HG02938 (cell line): ENCODE data around the gene HNRNPUL1.
"Not testable (repeated sequence)": the region's sequence is repeated elsewhere in the genome, so short reads cannot be mapped to it uniquely, and the experiment has no call there.

ENCODE experiments used
- ATAC-seq: cut with Tn5 transposase; IDR thresholded peaks from one replicate; pipeline ENCODE4 v1.9.1; 2021; ENCODE audit warnings: mild to moderate bottlenecking, moderate library complexity; ENCODE audit not compliant: unreplicated experiment

Gene HNRNPUL1

DNA sequence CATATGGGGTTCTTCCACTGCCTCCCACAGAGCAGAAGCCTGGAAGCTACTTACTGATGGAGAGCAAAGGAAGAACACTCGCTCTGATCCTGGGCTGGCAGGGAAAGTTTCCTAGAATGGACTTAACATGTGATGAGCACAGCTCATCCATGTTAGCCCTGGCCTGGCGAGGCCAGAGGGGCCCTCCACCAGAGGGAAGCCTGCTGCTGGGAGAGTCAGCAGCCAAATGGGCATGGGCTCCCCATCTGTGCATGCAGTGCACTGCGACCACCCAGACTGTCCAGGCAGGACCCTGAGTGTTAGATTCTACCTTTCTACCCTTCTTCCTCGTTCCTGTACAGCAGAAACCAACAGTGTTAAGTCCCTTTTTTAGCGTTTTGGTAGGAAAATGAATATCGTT lies 8.9 kb downstream of the HNRNPUL1 start:
- ATAC-seq, result no peak

DNA sequence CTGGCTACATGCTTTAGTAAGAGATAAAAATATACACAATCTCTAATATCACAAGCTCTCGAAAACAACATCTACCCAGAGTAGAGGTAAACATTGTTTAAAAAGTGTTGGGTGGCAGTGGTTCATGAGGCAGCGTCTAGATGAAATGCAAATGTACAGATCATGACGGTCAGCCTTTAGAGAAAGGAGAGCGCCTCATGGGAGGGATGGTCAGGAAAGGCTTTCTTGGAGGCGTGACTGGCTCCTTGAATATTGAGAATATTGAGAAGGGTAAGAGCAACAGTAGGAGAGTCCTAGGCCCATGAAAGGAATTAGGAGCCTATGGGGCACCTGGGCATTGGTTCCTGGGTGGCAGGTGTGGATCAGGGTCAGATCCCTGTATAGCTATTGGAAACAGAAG lies 10.6 kb downstream of the HNRNPUL1 start:
- no peak for ATAC-seq

DNA sequence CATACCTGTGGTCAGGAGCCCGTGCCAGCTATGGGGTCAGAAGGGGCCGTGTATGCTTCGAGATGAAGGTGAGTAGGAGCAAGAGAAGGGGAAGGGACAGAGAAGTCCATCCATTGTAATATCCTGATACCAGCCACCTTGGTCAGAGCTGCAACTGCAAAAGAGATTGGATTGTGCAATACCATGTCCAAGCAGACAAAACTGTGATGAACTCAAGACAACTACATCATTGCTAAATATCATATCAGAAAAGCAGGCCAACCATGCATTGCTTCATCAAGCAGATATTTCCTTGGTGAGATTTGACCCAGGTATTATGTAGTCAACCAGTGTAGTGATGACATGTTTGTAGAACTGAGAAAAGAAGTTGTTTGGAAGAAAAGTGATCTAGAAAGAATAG lies 12.1 kb downstream of the HNRNPUL1 start:
- no peak for ATAC-seq

DNA sequence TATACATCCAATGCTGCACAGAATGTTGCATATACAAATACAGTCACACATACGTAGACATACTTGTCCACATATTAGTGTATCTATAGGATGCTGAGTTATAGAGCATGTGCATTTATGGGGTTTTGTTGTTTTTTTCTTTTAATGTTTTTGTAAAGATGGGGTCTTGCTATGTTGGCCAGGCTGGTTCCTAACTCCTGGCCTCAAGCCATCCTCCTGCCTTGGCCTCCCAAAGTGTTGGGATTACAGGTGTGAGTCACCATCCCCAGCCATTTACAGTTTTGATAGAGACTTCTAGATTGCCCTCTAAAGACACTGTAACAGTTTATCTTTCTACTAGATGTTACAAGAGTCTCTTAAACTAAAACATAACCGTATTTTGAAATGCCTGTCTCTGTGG lies 14.3 kb downstream of the HNRNPUL1 start:
- ATAC-seq, result no peak

DNA sequence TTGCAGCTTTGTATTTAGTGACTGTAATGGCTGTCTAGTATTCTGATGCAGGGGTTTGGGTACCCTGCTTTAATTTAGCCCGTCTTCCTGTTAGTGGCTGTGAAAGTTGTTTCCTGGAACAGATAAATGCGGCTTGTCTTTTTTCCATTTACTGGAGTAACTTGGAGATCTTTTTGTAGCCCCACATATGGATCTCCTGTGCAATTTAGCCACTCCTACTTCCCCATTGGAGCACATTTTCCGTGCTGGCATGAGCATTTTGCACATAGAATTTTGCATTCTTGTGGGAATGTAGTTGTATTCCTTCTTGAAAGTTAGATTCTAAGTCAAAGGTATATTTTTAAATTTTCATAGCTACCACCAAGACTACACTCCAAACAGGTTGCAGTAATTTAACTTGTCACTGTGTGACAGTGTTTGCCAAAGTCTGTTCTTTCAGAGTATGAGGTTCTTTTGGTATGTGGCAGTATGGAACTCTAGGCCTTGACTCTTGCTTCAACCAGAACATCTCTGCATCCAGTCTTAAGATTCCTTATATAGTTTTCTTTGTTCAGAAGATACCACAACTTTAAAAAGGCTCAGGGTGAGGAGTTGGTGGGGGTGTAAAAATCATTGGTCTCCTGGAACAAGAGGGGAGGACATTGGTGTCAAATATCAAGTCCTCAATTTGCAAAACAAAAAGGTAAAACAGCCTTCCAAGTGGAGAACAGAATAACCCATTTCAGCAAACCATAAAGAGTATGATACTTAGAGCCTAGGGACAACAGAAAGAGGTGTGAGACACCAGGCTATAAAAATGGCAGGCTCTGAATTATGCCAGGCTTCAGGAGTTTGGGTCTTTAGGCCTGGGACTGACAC lies 24.7 kb downstream of the HNRNPUL1 start:
- ATAC-seq, result no peak

DNA sequence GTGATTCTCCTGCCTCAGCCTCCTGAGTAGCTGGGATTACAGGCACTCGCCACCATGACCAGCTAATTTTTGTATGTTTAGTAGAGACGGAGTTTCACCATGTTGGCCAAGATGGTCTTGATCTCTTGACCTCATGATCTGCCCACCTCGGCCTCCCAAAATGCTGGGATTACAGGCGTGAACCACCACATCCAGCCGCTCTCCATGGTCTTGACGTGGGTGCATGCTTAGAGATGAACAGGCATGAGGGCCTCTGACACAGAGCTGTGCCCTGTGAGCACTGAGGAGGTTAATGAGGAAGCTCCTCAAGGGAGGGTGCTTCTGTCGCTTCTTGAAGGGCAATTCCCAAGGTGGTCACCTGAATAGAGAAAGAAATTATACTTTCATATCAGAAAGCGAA lies 25.6 kb downstream of the HNRNPUL1 start:
- not testable (repeated sequence) for ATAC-seq

DNA sequence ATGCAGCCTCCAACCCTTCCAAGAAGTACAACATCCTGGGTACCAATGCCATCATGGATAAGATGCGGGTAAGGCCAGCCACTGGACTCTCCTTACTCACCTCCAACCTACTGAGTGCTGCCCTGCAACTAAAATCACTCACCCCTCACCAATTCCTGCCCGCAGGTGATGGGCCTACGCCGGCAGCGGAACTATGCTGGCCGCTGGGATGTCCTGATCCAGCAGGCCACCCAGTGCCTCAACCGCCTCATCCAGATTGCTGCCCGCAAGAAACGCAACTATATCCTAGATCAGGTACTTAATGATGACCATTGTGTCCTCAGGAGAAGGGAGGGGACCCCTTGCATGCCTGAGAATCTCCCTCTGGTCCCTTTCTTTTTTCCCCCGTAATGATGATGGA lies 30.2 kb downstream of the HNRNPUL1 start:
- no peak for ATAC-seq

DNA sequence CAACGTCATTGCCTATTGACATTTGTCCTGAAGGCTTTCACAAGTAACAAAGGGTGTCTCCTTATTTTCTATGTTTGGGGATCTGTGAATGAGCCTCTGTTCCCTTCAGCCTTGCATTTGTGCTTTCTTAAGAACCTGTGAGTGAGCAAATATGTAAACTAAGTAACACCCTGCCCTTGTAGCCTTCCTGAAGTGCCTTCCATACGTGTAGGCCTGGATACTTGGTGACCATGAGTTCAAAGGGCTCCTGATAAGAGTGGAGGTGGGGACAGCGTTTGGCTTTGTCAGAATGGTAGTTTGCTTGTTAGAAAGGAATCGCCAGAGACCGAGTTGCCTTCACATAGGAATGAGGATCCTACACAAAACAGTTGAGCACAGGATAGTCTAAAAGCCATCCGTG lies 31.3 kb downstream of the HNRNPUL1 start:
- ATAC-seq, result no peak

DNA sequence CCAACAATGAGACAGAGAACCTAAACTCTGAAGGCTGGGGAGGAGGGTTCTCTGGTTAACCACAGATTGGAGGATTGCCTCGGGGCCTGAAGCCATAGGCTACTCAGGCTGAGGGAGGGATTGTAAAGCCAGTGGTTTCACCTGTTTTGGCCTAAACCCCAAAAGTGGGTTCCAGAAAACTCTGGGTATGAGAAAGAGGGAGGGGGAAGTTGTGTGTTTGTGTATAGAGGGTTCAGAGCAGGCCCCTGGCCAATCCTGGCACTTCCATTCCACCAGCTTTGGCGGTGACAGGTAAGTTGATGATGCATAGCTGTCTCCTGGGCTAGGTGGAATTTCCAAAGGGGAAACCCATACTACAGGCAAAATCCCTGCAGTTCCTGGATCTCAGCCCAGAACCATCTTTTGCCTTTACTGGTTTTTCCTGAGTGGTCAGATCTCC lies 32.3 kb downstream of the HNRNPUL1 start:
- ATAC-seq, result no peak

DNA sequence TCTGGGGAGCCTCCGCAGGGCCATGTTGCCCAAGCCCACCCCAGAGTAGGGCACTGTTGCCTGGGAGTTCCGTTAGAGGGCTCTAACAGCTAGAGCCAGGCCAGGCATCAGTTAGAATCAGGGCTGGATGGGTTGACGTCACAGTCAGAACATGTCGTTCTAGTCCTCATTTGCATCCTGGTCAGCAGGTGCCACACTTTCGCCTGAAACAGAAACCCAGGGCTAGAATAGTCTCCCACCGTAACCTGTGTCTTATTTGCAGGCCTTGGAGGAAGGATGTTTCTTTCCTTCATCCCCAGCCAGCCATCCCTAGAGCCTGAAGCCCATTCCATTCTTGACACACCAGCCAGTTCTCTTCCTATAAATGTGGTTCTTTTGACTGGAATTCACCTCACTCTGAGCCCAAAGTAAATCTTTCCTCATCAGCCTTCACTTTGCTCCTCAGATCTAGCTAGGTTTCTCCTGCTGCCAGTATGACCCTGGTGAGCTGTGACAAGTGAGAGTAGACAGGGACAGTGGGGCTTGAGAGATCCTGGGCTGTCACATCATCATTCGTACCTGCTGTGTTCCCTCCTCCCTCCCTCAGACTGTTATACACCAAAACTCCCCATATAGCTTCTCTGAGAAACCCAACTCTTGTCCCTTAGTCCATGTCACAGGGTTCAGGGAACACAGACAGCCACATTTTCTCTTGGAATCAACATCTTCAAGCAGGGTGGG lies 33.6 kb downstream of the HNRNPUL1 start:
- peak; percentile 68 for ATAC-seq

DNA sequence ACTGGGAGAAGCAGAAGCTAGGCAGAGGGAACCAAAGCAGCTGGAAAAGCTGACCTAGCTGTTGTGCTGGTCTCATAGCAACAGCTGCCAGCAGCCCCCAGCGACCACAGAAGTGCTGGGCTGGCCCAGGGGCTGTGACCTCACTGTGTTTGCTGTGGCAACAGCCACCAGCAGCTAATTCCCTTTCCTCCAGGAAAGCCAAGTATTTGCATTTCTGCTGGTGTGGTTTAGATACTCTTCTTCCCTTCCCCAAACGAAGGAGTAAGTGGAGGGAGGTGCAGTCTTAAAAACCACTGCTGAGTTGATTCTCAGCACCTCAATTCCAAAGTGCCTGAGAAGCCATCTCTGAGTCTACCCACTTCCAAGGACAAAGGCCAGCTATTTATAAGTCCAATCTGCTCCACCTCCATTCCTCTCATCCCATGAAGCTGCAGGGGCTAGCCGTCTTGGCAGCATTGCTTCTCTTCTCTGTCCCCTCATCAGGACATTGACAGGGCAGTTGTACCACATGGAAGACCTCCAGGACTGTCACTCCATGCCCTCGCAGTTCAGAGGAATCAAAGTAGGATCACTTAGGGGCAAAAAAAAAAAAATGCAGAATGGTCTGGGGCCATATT lies 34.3 kb downstream of the HNRNPUL1 start:
- ATAC-seq, result peak; percentile 18

DNA sequence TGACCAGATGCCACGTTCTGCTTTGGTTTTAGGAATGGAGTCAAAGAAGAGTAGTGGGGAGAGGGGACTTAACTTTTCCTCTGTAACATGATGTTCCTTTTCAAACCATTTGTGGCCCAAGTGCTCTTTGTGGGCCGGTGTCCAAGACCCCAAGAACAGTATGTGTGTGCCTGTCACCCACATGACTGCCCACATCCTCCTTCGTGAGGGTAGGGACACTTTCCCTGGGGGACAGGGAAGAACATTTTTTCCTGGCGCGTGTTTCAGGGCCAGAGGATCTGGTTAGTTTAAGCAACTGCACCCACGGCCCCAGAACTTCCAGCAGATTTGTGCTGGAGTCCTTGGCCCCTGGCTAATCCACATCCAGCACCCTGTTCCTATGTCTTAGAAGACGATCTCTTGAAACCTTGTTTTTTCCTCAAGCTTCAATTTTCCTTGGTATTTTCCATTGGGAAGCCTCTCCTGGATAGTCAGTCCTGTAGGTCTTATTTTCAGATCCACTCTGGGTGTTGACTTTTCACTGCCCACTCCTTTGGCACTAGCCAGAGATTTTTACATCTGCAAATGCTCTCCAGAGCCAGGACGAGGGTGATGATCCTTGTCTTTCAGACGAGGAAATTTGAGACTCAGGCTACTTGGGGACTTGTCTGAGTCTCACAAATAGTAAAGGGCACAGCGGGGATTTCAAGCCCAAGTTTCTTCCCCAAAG lies 35.0 kb downstream of the HNRNPUL1 start:
- ATAC-seq, result no peak

DNA sequence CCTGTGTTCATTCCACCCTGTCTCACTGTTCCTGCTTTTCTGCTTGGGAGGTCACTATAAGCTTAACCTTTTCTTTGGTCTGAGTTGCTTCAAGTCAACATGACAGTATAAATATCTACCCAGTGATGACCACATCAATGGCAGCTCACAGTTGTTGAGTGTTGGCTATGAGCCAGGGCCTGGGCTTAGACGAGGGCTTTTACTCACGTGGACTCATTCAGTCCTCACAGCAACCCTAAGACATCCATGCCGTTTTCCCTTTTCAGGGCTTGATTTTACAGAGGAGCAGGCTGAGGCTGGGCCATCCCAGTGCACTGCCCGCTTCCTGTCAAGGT lies 35.5 kb downstream of the HNRNPUL1 start:
- no peak for ATAC-seq

DNA sequence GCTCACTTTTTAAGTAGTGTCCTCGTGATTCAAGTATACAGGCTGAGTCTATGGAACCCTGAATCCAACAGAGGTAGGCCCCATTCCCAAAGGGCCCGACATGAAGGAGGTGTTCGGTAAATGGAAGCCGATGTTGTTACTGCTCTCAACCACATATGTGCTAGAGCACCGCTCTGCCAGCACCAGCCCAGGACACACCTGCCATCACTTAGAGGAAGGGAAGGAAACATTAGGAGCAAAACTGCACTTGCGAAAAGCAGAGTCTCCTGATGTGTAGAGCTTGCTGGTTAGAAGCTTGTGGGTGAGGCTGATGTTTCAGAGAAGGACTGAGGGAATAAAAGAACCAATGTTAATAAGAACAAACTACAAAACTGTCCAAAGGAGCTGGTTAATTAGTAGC lies 36.4 kb downstream of the HNRNPUL1 start:
- no peak for ATAC-seq

DNA sequence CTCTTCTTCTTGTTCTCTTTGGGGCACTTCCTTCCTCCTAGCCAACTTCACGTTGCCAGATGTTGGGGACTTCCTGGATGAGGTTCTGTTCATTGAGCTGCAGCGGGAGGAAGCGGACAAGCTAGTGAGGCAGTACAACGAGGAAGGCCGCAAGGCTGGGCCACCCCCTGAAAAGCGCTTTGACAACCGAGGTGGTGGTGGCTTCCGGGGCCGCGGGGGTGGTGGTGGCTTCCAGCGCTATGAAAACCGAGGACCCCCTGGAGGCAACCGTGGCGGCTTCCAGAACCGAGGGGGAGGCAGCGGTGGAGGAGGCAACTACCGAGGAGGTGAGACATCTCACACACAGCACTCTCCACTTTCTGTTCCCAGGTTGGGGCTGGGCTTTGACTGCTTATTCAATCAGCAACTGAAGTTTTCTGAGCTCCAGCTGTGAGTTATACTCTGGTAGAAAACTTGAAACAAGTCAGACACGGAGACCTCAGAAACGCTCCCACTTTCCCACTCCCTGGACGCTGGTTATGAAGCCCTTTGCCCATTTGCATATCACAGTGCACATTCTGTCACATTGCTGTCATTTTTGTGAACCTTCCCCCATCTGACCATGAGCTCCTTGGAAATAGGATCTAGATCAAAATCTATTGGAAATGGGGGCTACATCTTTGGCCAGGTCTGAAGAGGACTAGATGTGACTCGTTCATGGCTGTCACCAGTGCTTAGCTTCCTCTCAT lies 38.6 kb downstream of the HNRNPUL1 start:
- ATAC-seq, result no peak

DNA sequence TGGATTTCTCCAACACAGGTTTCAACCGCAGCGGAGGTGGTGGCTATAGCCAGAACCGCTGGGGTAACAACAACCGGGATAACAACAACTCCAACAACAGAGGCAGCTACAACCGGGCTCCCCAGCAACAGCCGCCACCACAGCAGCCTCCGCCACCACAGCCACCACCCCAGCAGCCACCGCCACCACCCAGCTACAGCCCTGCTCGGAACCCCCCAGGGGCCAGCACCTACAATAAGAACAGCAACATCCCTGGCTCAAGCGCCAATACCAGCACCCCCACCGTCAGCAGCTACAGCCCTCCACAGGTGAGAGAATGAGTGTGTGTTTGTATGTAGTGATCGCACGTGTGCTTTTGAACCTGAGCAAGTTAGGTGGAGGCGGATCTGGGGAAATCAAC lies 39.8 kb downstream of the HNRNPUL1 start:
- no peak for ATAC-seq

DNA sequence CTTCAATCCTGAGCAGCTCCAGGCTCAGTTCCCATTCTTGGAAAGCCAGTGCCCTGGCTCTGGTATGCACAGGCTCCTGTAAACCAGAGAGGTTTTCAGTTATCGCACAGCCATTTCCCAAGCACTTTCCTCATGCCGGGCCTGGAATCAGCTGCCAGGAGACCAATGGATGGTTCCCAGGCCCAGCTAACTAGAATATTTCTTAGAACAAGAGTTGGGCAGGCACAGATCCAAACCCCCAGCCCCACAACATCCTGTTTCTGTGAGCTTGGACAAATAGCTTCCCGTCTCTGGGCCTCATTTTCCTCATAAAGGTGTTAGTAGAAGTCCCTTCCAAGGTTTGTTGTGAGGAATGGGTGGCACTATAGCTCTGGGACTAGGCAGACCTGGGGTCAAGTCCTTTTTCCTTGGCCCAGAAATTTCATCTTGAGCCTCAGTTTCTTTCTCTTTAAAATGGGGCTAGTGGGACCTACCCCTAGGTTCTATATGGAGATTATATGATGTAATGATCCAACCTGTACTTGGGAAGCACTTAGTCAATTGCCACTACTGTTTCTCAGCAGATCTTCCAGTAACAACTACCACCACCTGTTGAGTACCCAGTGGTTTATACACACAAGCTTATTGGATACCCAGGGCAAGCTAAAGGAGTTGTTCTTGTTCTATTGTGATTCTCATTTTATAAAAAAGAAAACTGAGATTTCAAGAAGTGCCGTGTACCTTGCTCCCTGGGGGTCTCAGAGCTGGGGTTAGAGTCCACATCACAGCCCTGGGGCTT lies 40.7 kb downstream of the HNRNPUL1 start:
- no peak for ATAC-seq

DNA sequence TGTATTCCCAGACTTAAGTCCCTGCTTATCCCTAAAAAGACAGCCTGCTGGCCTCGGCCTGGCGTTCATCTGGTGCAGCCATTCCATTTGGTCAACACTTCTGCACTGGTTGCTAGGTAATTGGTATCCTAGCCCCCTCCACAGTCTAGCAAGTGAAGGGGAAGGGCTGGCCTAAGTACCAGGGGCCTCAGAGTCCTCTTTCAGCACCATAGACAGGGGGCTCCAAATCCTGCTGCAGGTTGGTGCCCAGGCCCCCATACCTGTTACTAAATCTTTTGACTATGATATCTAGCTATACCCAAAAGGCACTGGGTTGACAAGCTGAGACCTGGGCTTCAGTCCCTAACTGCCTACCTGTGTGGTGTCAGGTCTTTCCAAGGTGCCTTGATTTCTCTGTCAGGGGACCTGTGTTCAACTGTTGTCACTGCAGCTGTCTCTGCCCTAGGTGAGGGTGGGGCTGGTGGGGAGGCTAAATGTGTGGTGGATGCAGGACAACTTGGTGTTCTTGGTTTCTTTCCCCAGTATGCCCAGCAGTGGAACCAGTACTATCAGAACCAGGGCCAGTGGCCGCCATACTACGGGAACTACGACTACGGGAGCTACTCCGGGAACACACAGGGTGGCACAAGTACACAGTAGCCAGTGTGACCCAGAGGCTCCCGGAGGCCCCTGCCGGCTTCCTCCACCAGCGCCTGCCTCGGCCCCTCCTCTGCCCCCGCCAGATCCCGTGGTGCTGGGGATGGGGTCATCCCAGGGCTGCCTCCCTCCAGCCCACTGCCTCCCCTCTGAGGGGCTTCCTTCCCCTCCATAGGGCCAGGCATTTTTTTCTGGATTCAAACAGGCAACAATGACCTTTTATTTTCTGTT lies 42.0 kb downstream of the HNRNPUL1 start:
- no peak for ATAC-seq
